Muscle of leg (tissue), 11 donors: ENCODE data around the gene CCL8. TPM values are rescaled to one million over a fixed set of nuclear protein-coding genes. Genes with fewer than 3 reads are reported as not detected.
A peak's percentile ranks its signal among the peaks of the same experiment; 100 is the strongest.
"Not testable (repeated sequence)": the region's sequence is repeated elsewhere in the genome, so short reads cannot be mapped to it uniquely, and the experiment has no call there.

Source experiments
- DNase-seq: peaks from one replicate; pipeline ENCODE4 v3.0.0; 2013
- H3K27ac ChIP-seq: one replicate; pipeline ENCODE4 v1.5.1; 2013; ENCODE audit warnings: mild to moderate bottlenecking, low read length, control low read depth
- H3K27me3 ChIP-seq: one replicate; pipeline ENCODE4 v1.6.1; 2013; ENCODE audit warnings: low read length; ENCODE audit not compliant: control insufficient read depth, insufficient read depth
- H3K36me3 ChIP-seq: one replicate; pipeline ENCODE4 v1.6.1; 2013; ENCODE audit warnings: low read length; ENCODE audit not compliant: control insufficient read depth, insufficient read depth
- H3K4me1 ChIP-seq: one replicate; pipeline ENCODE4 v1.6.1; 2013; ENCODE audit warnings: low read length; ENCODE audit not compliant: control insufficient read depth, insufficient read depth
- H3K4me3 ChIP-seq: one replicate; pipeline ENCODE4 v1.5.1; 2013; ENCODE audit warnings: low read length, control low read depth
- H3K9me3 ChIP-seq: replicated peaks from 2 replicates; pipeline ENCODE4 v1.6.1; 2013; ENCODE audit warnings: low read depth, low read length; ENCODE audit not compliant: control insufficient read depth
- WGBS: methylation state at CpG from one replicate; pipeline ENCODE4 v1.1.5; 2013; ENCODE audit warnings: missing lambda C conversion rate; ENCODE audit not compliant: insufficient coverage; 5-methylcytosine and 5-hydroxymethylcytosine counted together
- polyA plus RNA-seq, 8 donors: library from polyadenylated mRNA; unstranded; fragments of 120-200 nt; gene quantifications; one replicate each; pipeline versions ENCODE4 v1.2.1 to v1.2.3, GENCODE V29; 2013; ENCODE audit warnings: inconsistent platforms in 1 of 8, low replicate concordance in 1 of 8; ENCODE audit not compliant: insufficient read length in 8 of 8, insufficient read depth in 1 of 8
- total RNA-seq: library from RNA; stranded (reverse); fragments of 120-200 nt; gene quantifications from one replicate; pipeline ENCODE4 v1.2.4, GENCODE V29; 2013

The CCL8 gene
- total and polyA plus RNA-seq, 9 donors: 0.44 to 1.5 (median 0.64) TPM

- H3K27ac ChIP-seq: no peak overlapping the region
- H3K27me3 ChIP-seq: no peaks in the 10 kb centered on the region
- H3K4me1 ChIP-seq: peaks cover 28% of the 10 kb centered on the region
- no peaks in the 10 kb centered on the region for H3K9me3 ChIP-seq
- H3K36me3 ChIP-seq: no peaks in the 10 kb centered on the region
- no peak overlapping the region for H3K4me3 ChIP-seq
- no CpG with 5 or more reads among the region's 7 CpGs for WGBS
- no peak for DNase-seq
Observed at GRCh38 chr17:34311291-34311690, 7.9 kb upstream of the CCL8 start.

GRCh38 chr17:34312080-34312479 lies 7.2 kb upstream of the CCL8 start:
- WGBS: 0% methylated on average over 2 of the region's 5 CpGs
- H3K27ac ChIP-seq: no peak overlapping the region

GRCh38 chr17:34313164-34313563 lies 6.1 kb upstream of the CCL8 start:
- WGBS: 72% methylated on average over 3 of the region's 4 CpGs
- no peak overlapping the region for H3K4me3 ChIP-seq
- no peak for DNase-seq

More at GRCh38 chr17:34312080-34312479, 7.2 kb upstream of the CCL8 start:
- Histone ChIP-seq H3K36me3 (no peaks in the 10 kb centered on the region), H3K9me3 (no peaks in the 10 kb centered on the region), H3K27me3 (no peaks in the 10 kb centered on the region), H3K4me3 (no peak overlapping the region), H3K4me1 (peaks cover 24% of the 10 kb centered on the region)
- DNase-seq: peak; percentile 50

GRCh38 chr17:34314279-34314678 lies 5.0 kb upstream of the CCL8 start:
- no peak overlapping the region for H3K4me3 ChIP-seq
- no peaks in the 10 kb centered on the region for H3K36me3 ChIP-seq
- peak overlapping the region; percentile 73 for H3K27ac ChIP-seq
- peaks cover 20% of the 10 kb centered on the region for H3K4me1 ChIP-seq
- no peaks in the 10 kb centered on the region for H3K9me3 ChIP-seq
- 45% methylated on average over 2 of the region's 4 CpGs for WGBS
- peak; percentile 85 for DNase-seq
- no peaks in the 10 kb centered on the region for H3K27me3 ChIP-seq

More at GRCh38 chr17:34313164-34313563, 6.1 kb upstream of the CCL8 start:
- H3K4me1 ChIP-seq: peaks cover 18% of the 10 kb centered on the region
- H3K27ac ChIP-seq: no peak overlapping the region
- H3K27me3 ChIP-seq: no peaks in the 10 kb centered on the region
- no peaks in the 10 kb centered on the region for H3K9me3 ChIP-seq
- H3K36me3 ChIP-seq: no peaks in the 10 kb centered on the region

- 60% methylated on average over 2 of the region's 3 CpGs for WGBS
- Histone ChIP-seq H3K27ac (no peak overlapping the region), H3K27me3 (no peaks in the 10 kb centered on the region), H3K9me3 (no peaks in the 10 kb centered on the region), H3K4me1 (peaks cover 13% of the 10 kb centered on the region), H3K36me3 (no peaks in the 10 kb centered on the region), H3K4me3 (no peak overlapping the region)
- no peak for DNase-seq
Observed at GRCh38 chr17:34318474-34318873, 761 bp upstream of the CCL8 start.

- Histone ChIP-seq H3K27ac (no peak overlapping the region), H3K9me3 (no peaks in the 10 kb centered on the region), H3K4me3 (no peak overlapping the region), H3K27me3 (no peaks in the 10 kb centered on the region), H3K36me3 (no peaks in the 10 kb centered on the region), H3K4me1 (peaks cover 4% of the 10 kb centered on the region)
- no peak for DNase-seq
Observed at GRCh38 chr17:34321964-34322363, 2.7 kb downstream of the CCL8 start.

GRCh38 chr17:34327580-34327979 lies 8.3 kb downstream of the CCL8 start:
- not testable (repeated sequence) for H3K27me3 ChIP-seq, H3K4me3 ChIP-seq, H3K9me3 ChIP-seq, H3K27ac ChIP-seq, H3K4me1 ChIP-seq, H3K36me3 ChIP-seq
- DNase-seq: peak; percentile 76
- WGBS: no CpG with 5 or more reads among the region's 4 CpGs

- no CpG with 5 or more reads among the region's 1 CpG for WGBS
- H3K4me3 ChIP-seq: no peak overlapping the region
Observed at GRCh38 chr17:34337701-34338100, 18.5 kb downstream of the CCL8 start.

GRCh38 chr17:34339138-34339770 lies 20.0 kb downstream of the CCL8 start:
- Histone ChIP-seq H3K4me3 (no peak overlapping the region), H3K27me3 (no peaks in the 10 kb centered on the region), H3K36me3 (no peaks in the 10 kb centered on the region), H3K4me1 (no peaks in the 10 kb centered on the region), H3K27ac (no peak overlapping the region), H3K9me3 (no peaks in the 10 kb centered on the region)
- no peak for DNase-seq
- WGBS: no CpG with 5 or more reads among the region's 3 CpGs

More at GRCh38 chr17:34337701-34338100, 18.5 kb downstream of the CCL8 start:
- H3K9me3 ChIP-seq: no peaks in the 10 kb centered on the region
- H3K4me1 ChIP-seq: no peaks in the 10 kb centered on the region
- no peaks in the 10 kb centered on the region for H3K36me3 ChIP-seq
- DNase-seq: no peak
- H3K27ac ChIP-seq: no peak overlapping the region
- H3K27me3 ChIP-seq: no peaks in the 10 kb centered on the region

- 89% methylated on average over 2 of the region's 2 CpGs for WGBS
- Histone ChIP-seq H3K27me3 (no peaks in the 10 kb centered on the region), H3K27ac (no peak overlapping the region), H3K4me3 (no peak overlapping the region), H3K9me3 (no peaks in the 10 kb centered on the region), H3K36me3 (no peaks in the 10 kb centered on the region), H3K4me1 (no peaks in the 10 kb centered on the region)
- no peak for DNase-seq
Observed at GRCh38 chr17:34341916-34342315, 22.7 kb downstream of the CCL8 start.

- Histone ChIP-seq H3K4me3 (no peak overlapping the region), H3K4me1 (no peaks in the 10 kb centered on the region), H3K36me3 (no peaks in the 10 kb centered on the region), H3K9me3 (no peaks in the 10 kb centered on the region), H3K27me3 (no peaks in the 10 kb centered on the region), H3K27ac (no peak overlapping the region)
- DNase-seq: peak; percentile 76
- 81% methylated on average over 2 of the region's 4 CpGs for WGBS
Observed at GRCh38 chr17:34347063-34347462, 27.8 kb downstream of the CCL8 start.
